Ishikawa (cell line): Measurements from ENCODE around the gene SHMT2.
A peak's percentile ranks its signal among the peaks of the same experiment; 100 is the strongest.

Experiments used
- CEBPB ChIP-seq: IDR thresholded peaks from 2 replicates; pipeline ENCODE4 v1.6.1; 2012
- CREB1 ChIP-seq: IDR thresholded peaks from 2 replicates; pipeline ENCODE4 v1.6.1; 2012; ENCODE audit warnings: low read depth
- EGR1 ChIP-seq: IDR thresholded peaks from 2 replicates; pipeline ENCODE4 v1.6.1; 2012
- EP300 ChIP-seq: IDR thresholded peaks from 2 replicates; pipeline ENCODE4 v1.6.1; 2012; ENCODE audit warnings: borderline replicate concordance
- FOXM1 ChIP-seq: IDR thresholded peaks from 2 replicates; pipeline ENCODE4 v1.6.1; 2012; ENCODE audit warnings: low read depth, borderline replicate concordance
- MAX ChIP-seq: IDR thresholded peaks from 2 replicates; pipeline ENCODE4 v1.6.1; 2012
- NFIC ChIP-seq: IDR thresholded peaks from 2 replicates; pipeline ENCODE4 v1.6.1; 2012
- RAD21 ChIP-seq: IDR thresholded peaks from 2 replicates; pipeline ENCODE4 v1.6.1; 2012; ENCODE audit warnings: low read depth
- TAF1 ChIP-seq: IDR thresholded peaks from 2 replicates; pipeline ENCODE4 v1.6.1; 2012; ENCODE audit warnings: low read depth, mild to moderate bottlenecking
- TCF12 ChIP-seq: IDR thresholded peaks from 2 replicates; pipeline ENCODE4 v1.6.1; 2012; ENCODE audit warnings: low read depth
- TEAD4 ChIP-seq: IDR thresholded peaks from 2 replicates; pipeline ENCODE4 v1.6.1; 2012
- YY1 ChIP-seq: IDR thresholded peaks from 2 replicates; pipeline ENCODE4 v1.6.1; 2012; ENCODE audit warnings: low read depth
- ZBTB7A ChIP-seq: IDR thresholded peaks from 2 replicates; pipeline ENCODE4 v1.6.1; 2012; ENCODE audit warnings: low read depth
- TF ChIP-seq, protein P1 (sequence below): IDR thresholded peaks from 2 replicates; pipeline ENCODE4 v1.6.1; 2012
- TF ChIP-seq, protein P2 (sequence below): IDR thresholded peaks from 2 replicates; pipeline ENCODE4 v1.6.1; 2012; ENCODE audit warnings: low read depth, mild to moderate bottlenecking

Gene SHMT2

DNA sequence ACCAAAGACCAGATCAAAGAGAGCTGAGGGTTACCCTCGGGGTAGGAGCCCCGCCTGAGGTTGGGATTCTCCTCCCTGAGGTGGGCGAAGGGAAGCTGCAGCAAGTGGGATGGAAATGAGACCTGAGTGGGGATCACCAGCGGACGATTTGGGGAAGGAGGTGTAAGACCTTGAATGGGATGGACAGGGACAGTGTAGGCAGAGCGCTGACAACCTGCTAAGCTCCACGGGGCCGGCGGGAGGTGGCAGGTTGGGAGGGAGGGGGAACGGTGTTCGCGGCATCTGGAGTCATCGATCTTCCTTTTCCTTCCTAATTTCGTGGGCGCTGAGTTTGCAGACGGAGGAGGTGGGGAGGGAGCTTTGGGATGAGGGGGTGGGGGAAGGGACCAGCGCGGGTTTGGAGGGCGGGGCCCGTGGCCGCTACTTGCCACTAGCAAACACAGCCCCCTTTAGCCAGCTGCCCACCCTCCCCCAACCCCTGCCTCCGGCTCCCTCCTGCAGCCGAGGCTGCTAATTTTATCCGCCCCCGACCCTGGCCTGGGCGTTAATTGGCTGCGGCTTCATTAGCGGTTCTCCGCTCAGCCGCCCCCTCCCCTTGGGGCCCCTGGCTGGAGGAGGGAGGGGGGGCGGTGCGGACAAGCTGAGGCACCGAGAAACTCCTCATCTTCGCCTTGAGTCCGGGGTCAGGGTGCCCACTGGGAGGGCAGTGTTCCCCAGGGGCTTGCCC, 2.8 kb upstream of the SHMT2 start:
- TF ChIP-seq EP300, result no peak
- TF ChIP-seq, protein P1, sequence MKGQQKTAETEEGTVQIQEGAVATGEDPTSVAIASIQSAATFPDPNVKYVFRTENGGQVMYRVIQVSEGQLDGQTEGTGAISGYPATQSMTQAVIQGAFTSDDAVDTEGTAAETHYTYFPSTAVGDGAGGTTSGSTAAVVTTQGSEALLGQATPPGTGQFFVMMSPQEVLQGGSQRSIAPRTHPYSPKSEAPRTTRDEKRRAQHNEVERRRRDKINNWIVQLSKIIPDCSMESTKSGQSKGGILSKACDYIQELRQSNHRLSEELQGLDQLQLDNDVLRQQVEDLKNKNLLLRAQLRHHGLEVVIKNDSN, result no peak
- TF ChIP-seq YY1, result no peak
- no peak for TF ChIP-seq TCF12

DNA sequence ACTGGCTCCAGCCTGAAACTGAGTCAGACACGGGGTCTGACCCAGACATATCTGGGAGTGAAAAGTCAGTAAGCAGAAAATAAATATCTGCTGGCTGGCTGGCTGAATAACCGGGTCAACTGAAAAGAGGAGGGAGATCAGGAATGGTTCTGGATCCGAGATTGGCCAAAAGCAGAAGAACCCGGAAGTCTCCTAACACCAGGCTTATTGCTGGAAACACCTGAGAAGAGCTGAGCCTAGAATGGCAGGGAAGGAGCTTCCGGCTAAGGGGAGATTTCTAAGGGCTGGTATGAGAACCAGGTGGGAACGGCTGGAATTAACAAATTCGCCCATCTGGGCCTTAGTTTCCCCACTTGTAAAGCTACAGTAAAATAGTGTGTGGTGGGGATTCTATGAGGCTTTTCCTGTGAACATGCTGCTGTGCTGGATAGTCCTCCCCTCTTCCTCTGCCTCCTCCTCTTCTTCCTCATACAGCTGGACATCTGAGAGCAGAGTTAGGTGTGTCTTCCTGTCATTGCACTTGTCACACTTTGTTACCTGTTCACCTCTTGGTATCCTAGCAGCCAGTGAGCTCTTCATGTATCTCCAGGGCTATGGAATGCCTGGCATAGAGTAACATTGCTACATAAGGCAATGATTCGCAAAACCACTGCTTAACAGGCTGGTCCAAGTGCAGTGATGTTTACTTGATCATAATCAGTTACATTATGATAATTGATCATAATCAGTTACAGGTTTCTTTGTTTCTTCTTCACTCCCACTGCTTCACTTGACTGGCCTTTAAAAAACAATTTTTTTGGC, 2.0 kb upstream of the SHMT2 start:
- TF ChIP-seq NFIC (no peak), FOXM1 (no peak), MAX (no peak), CEBPB (no peak), ZBTB7A (no peak), YY1 (no peak), TAF1 (no peak), CREB1 (no peak)
- TF ChIP-seq, protein P1, result no peak

- no peak for TF ChIP-seq FOXM1
- TF ChIP-seq EGR1, result peak; percentile 21; the same call in 1 of the 2 replicates
- no peak for TF ChIP-seq RAD21
These were observed 371 bp upstream of the SHMT2 start for GRCh38 chr12:57229046-57229633.

DNA sequence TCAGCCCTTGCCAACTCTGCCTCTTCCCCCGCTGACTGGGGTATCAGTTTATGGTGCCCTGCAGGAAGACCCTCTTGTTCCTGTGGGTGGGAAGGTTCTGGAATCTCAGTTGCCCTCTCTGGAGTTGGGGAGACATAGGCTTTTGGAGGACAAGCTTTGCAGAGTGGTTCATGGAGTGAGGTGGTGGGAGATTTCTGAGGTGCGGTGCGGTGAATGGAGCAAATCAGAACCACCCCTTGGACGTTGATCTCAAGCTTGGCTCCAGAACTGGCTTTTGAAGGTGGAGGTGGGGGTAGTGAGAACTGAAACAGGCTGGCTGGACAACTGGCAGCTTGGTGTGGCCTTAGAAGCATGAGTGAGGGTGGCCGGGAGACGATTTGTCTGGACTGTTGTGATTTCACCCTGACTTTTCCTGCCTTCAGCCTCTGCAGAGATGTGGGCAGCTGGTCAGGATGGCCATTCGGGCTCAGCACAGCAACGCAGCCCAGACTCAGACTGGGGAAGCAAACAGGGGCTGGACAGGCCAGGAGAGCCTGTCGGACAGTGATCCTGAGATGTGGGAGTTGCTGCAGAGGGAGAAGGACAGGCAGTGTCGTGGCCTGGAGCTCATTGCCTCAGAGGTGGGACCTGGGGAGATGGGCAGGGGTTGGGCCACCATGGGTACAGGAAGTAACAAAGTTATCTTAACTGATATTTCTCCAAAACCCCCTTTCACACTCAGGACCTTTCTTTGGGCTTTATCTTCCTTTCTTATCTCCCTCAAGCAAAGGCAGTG, 1.1 kb downstream of the SHMT2 start:
- TF ChIP-seq ZBTB7A (no peak; the same call in 1 of the 2 replicates), RAD21 (no peak), TEAD4 (no peak), MAX (no peak), CREB1 (no peak), TAF1 (no peak), YY1 (no peak), EGR1 (no peak), TCF12 (no peak), EP300 (no peak), FOXM1 (no peak)
- TF ChIP-seq, protein P1, result no peak
- TF ChIP-seq, protein P2, sequence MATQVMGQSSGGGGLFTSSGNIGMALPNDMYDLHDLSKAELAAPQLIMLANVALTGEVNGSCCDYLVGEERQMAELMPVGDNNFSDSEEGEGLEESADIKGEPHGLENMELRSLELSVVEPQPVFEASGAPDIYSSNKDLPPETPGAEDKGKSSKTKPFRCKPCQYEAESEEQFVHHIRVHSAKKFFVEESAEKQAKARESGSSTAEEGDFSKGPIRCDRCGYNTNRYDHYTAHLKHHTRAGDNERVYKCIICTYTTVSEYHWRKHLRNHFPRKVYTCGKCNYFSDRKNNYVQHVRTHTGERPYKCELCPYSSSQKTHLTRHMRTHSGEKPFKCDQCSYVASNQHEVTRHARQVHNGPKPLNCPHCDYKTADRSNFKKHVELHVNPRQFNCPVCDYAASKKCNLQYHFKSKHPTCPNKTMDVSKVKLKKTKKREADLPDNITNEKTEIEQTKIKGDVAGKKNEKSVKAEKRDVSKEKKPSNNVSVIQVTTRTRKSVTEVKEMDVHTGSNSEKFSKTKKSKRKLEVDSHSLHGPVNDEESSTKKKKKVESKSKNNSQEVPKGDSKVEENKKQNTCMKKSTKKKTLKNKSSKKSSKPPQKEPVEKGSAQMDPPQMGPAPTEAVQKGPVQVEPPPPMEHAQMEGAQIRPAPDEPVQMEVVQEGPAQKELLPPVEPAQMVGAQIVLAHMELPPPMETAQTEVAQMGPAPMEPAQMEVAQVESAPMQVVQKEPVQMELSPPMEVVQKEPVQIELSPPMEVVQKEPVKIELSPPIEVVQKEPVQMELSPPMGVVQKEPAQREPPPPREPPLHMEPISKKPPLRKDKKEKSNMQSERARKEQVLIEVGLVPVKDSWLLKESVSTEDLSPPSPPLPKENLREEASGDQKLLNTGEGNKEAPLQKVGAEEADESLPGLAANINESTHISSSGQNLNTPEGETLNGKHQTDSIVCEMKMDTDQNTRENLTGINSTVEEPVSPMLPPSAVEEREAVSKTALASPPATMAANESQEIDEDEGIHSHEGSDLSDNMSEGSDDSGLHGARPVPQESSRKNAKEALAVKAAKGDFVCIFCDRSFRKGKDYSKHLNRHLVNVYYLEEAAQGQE, result no peak

DNA sequence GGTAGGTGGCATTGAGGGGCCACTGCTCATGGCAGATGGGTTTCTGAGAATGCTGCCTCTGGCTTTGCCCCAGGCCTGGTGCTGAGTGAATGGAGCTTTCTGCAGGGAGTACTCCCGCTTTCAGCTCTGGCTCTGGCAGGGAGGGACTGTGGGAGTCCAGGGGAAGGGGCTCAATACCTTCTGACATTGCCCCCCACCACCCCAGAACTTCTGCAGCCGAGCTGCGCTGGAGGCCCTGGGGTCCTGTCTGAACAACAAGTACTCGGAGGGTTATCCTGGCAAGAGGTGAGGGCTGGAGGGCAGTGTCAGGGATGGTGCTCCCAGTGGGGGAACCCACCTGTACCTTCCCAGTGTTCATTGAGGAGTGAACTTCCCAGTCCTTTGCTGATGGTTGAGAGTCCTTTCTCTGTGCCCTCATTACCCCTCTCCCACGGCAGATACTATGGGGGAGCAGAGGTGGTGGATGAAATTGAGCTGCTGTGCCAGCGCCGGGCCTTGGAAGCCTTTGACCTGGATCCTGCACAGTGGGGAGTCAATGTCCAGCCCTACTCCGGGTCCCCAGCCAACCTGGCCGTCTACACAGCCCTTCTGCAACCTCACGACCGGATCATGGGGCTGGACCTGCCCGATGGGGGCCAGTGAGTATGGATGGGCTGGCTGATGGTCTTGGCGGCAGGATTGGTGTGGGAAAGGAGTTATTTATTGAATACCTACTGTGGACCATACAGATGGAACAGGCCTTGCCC, 1.9 kb downstream of the SHMT2 start:
- TF ChIP-seq CREB1 (no peak), YY1 (no peak), TAF1 (no peak), TCF12 (no peak), CEBPB (no peak), TEAD4 (no peak)

DNA sequence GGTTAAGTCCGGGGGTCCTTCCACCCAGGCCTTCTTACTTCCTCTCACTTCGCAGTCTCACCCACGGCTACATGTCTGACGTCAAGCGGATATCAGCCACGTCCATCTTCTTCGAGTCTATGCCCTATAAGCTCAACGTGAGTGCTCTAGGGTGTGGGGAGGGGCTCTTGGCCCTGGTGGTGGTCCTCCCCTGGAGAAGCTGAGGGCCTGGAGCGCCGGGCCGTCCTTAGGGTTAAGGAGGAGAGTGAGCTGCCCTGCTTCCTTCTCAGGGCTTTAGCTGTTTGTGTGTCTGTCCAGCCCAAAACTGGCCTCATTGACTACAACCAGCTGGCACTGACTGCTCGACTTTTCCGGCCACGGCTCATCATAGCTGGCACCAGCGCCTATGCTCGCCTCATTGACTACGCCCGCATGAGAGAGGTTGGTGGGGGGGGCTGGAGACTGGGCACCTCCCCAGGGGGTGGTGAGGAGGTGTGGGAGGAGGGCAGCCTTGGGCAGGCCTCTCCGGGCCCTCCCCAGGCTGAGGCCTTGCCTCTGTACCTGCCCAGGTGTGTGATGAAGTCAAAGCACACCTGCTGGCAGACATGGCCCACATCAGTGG, 2.7 kb downstream of the SHMT2 start:
- TF ChIP-seq TAF1 (no peak), MAX (0 out of 2 replicates have a peak, but pooled peaks have one; percentile 31), RAD21 (no peak), CREB1 (no peak), YY1 (no peak), CEBPB (no peak), FOXM1 (no peak), TCF12 (no peak), EP300 (0 out of 2 replicates have a peak, but pooled peaks have one; percentile 10)
